Upper lobe of left lung (tissue), 6 donors: Measurements from ENCODE around the gene RRP1. TPM values are rescaled to one million over a fixed set of nuclear protein-coding genes. Genes with fewer than 3 reads are reported as not detected.

Source experiments
- ATAC-seq, 2 donors: fragments of 200-7000 bp; cut with Tn5 transposase; one replicate each; pipeline ENCODE4 v1.9.1; 2022; ENCODE audit warnings: mild to moderate bottlenecking in 2 of 2, moderate library complexity in 2 of 2; ENCODE audit not compliant: low FRiP score in 2 of 2
- DNase-seq, 2 donors: peaks; one replicate each; pipeline ENCODE4 v3.0.0-alpha.2; 2019 to 2020
- H3K27ac ChIP-seq, 4 donors: fragments of 200-600 bp; sonication (generic); one replicate each; pipeline ENCODE4 v1.5.1; 2016 to 2019
- H3K27me3 ChIP-seq, 4 donors: fragments of 200-600 bp; sonication (generic); one replicate each; pipeline ENCODE4 v1.5.1; 2017 to 2019
- H3K36me3 ChIP-seq, 4 donors: fragments of 200-600 bp; sonication (generic); one replicate each; pipeline ENCODE4 v1.5.1; 2016 to 2019
- H3K4me1 ChIP-seq, 4 donors: fragments of 200-600 bp; sonication (generic); one replicate each; pipeline ENCODE4 v1.5.1; 2018 to 2019
- H3K4me3 ChIP-seq, 4 donors: fragments of 200-600 bp; sonication (generic); one replicate each; pipeline ENCODE4 v1.5.1; 2017 to 2019; ENCODE audit warnings: mild to moderate bottlenecking in 2 of 4, moderate library complexity in 1 of 4
- H3K9me3 ChIP-seq, 4 donors: fragments of 200-600 bp; sonication (generic); one replicate each; pipeline ENCODE4 v1.5.1; 2018 to 2019
- EP300 ChIP-seq, 4 donors: sonication (generic); formaldehyde crosslinking; IDR thresholded peaks; one replicate each; pipeline ENCODE4 v1.5.1; 2017; ENCODE audit warnings: antibody characterized with exemption in 4 of 4, control low read depth in 2 of 4
- POLR2A ChIP-seq, 4 donors: fragments of 450-650 bp; IDR thresholded peaks; one replicate each; pipeline ENCODE4 v1.5.1; 2016 to 2017; ENCODE audit warnings: antibody characterized with exemption in 4 of 4, mild to moderate bottlenecking in 2 of 4
- POLR2AphosphoS5 ChIP-seq, 2 donors: sonication (generic); formaldehyde crosslinking; IDR thresholded peaks; one replicate each; pipeline ENCODE4 v1.5.1; 2017; ENCODE audit warnings: antibody characterized with exemption in 2 of 2
- WGBS, 2 donors: methylation state at CpG; one replicate each; pipeline ENCODE4 v1.1.5; 2017 to 2018; 5-methylcytosine and 5-hydroxymethylcytosine counted together
- total RNA-seq, 6 donors: library from RNA; depleted of rRNA in 4 of 6; stranded (reverse); fragments of >200 nt in 4 of 6; gene quantifications; one replicate each; pipeline versions ENCODE4 v1.1.0 to v1.2.1, GENCODE V29; 2016 to 2021
- TF ChIP-seq, protein P1 (sequence below), 6 experiments: fragments of 450-650 bp in 4 of 6; fragments of 200-600 bp in 2 of 6; sonication (generic) in 2 of 6; IDR thresholded peaks; one replicate each; pipeline ENCODE4 v1.5.1; 2016 to 2019; ENCODE audit warnings: antibody characterized with exemption in 6 of 6
- donor health status: DM: no; HTN: no; CAD: no; lungs with moderate emphysema.
- donor health status: DM: no; HTN: yes; CAD: no; lungs with severe emphysema.

Gene RRP1
- total RNA-seq, 6 donors from 2014 or later, result 12.0 to 25.1 (median 20.9) TPM

DNA sequence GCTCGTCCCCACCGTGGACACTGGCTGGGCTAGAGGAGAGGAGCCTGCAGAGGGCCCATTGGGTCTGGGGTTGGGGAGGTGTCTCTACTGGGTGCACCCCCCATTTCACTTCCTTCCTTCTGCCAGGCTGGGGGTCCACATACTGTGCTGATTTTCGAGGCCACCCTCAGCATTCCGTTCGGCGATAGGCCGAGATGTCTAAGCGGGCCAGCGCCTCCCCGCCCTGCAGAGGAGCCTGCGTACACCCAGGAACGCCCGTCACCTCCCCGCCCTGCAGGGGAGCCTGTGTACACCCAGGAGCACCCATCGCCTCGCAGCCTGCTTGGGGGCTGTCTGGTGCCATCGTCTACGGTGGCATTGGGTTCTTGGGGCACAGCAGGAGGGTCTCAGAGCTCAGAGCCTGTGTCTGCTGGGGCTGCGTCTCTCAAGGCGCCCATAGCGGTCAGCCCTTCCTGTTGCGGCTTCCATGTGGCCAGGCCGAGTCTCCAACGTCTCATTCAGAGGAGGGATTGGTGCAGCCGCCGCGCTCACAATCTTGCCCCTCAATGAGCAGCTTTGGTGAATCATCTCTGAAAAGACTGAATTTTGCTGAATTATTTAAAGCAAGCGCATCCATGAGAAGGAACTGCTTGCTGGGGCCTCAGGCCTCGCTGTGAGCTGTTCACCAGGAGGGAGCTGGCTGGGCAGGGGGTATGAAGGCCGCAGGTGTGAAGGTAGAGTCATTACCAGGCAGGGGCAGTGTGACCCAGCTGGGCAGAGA lies 44.9 kb downstream of the RRP1 start:
- ATAC-seq (peak in 1 of 2 donors; percentile 20), DNase-seq (peak in 1 of 2 donors; percentile 68)
- no peak overlapping the region for H3K4me3 ChIP-seq
- peaks cover 0 to 5% (median 0%) of the 10 kb centered on the region in 4 donors for H3K9me3 ChIP-seq
- H3K36me3 ChIP-seq, result no peaks in the 10 kb centered on the region
- peaks cover 9 to 17% (median 15%) of the 10 kb centered on the region in 4 donors for H3K4me1 ChIP-seq
- 75 to 79% methylated on average over 15 to 30 of the region's 30 CpGs for WGBS, 2 donors
- H3K27ac ChIP-seq, result no peak overlapping the region
- TF ChIP-seq POLR2A (IDR thresholded peaks at IDR 0.05) (no peak), EP300 (IDR thresholded peaks at IDR 0.05) (no peak), POLR2AphosphoS5 (IDR thresholded peaks at IDR 0.05) (no peak)
- TF ChIP-seq, protein P1, sequence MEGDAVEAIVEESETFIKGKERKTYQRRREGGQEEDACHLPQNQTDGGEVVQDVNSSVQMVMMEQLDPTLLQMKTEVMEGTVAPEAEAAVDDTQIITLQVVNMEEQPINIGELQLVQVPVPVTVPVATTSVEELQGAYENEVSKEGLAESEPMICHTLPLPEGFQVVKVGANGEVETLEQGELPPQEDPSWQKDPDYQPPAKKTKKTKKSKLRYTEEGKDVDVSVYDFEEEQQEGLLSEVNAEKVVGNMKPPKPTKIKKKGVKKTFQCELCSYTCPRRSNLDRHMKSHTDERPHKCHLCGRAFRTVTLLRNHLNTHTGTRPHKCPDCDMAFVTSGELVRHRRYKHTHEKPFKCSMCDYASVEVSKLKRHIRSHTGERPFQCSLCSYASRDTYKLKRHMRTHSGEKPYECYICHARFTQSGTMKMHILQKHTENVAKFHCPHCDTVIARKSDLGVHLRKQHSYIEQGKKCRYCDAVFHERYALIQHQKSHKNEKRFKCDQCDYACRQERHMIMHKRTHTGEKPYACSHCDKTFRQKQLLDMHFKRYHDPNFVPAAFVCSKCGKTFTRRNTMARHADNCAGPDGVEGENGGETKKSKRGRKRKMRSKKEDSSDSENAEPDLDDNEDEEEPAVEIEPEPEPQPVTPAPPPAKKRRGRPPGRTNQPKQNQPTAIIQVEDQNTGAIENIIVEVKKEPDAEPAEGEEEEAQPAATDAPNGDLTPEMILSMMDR (IDR thresholded peaks at IDR 0.05), result no peak
- no peaks in the 10 kb centered on the region for H3K27me3 ChIP-seq

DNA sequence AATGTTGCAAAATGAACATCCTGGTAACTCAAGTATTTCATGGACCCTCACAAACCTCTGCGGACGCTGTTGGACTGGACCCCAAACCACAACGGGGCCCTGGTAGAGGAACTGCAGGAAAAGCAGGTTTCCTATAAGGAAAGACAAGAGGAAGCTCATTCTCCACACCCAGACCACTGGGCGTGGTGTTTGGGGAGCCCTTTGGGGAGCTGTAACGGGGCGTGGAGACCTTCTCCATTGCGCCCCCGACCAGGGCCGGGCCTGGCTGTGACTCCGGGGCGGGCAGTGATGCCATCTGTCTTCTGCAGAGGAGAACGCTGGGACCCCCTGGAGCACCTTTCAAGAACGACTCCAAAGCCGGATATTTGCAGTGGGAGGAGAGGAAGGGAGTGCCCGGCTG lies 45.7 kb downstream of the RRP1 start:
- Histone ChIP-seq H3K4me3 (no peak overlapping the region), H3K4me1 (peaks cover 9 to 17% (median 15%) of the 10 kb centered on the region in 4 donors), H3K9me3 (peaks cover 0 to 5% (median 0%) of the 10 kb centered on the region in 4 donors), H3K27ac (no peak overlapping the region), H3K36me3 (no peaks in the 10 kb centered on the region), H3K27me3 (no peaks in the 10 kb centered on the region)
- ATAC-seq, result peak; percentile 27 to 49
- no peak for DNase-seq
- 41 to 48% methylated on average over 4 to 15 of the region's 15 CpGs for WGBS, 2 donors
- TF ChIP-seq POLR2AphosphoS5 (IDR thresholded peaks at IDR 0.05) (no peak), EP300 (IDR thresholded peaks at IDR 0.05) (no peak), POLR2A (IDR thresholded peaks at IDR 0.05) (no peak)
- TF ChIP-seq, protein P1 (IDR thresholded peaks at IDR 0.05), result no peak

DNA sequence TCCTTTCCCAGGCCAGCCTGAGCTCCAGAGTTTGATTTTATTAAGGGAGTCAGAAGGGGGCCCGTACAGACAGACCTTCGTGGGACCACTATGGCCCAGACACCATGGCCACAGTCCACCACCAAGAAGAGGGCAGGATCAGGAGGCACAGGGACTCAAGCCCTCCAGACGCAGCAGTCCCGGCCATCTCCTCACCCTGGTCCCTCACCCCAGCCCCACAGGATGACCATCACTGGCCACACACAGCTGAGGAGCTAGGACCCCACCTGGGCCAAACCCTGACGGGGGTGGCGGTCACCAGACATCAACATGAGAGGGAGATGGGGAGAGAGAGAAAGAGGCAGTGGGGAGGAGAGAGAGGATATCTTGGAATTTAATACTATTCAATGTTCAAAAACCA lies 46.5 kb downstream of the RRP1 start:
- H3K36me3 ChIP-seq, result no peaks in the 10 kb centered on the region
- peaks cover 9 to 17% (median 15%) of the 10 kb centered on the region in 4 donors for H3K4me1 ChIP-seq
- H3K27me3 ChIP-seq, result no peaks in the 10 kb centered on the region
- 94 to 96% methylated on average over 4 to 6 of the region's 6 CpGs for WGBS, 2 donors
- H3K4me3 ChIP-seq, result no peak overlapping the region
- no peak for TF ChIP-seq POLR2A (IDR thresholded peaks at IDR 0.05)
- no peak for TF ChIP-seq POLR2AphosphoS5 (IDR thresholded peaks at IDR 0.05)
- TF ChIP-seq, protein P1 (IDR thresholded peaks at IDR 0.05), result no peak
- no peak for TF ChIP-seq EP300 (IDR thresholded peaks at IDR 0.05)
- H3K9me3 ChIP-seq, result peaks cover 0 to 5% (median 0%) of the 10 kb centered on the region in 4 donors
- ATAC-seq (no peak), DNase-seq (no peak)
- no peak overlapping the region for H3K27ac ChIP-seq

DNA sequence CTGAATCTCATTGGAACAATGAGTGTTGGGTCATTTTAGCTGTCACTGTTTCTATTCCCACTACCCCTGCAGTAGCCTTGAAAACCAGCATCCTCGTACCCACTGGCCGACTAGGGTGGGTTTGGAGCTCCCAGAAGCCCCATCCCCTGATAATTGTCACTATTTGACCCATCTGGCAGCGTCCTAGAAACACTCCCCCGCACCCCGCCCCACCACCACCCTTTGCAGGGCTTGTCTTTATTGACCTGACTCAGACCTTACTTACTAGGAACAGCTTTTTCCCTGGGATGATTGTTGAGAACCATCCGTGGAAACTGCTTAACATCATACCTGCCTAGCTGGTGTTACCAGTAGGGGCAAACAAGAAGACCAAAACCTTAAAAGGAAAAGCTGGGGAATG lies 47.2 kb downstream of the RRP1 start:
- no peak for TF ChIP-seq POLR2A (IDR thresholded peaks at IDR 0.05)

DNA sequence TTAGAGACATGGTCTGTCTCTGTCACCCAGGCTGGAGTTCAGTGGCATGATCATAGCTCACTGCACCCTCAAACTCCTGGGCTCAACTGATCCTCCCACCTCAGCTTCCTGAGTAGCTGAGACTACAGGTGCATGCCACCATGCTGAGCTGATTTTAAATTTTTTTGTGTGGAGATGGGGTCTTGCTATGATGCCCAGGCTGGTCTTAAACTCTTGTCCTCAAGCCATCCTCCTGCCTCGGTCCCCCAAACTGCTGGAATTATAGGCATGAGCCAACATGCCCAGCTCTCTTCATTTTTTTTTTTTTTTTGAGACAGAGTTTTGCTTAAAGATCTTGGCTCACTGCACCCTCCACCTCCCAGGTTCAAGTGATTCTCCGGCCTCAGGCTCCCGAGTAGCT lies 50.9 kb downstream of the RRP1 start:
- ATAC-seq (no peak), DNase-seq (no peak)
- Histone ChIP-seq H3K9me3 (no peaks in the 10 kb centered on the region), H3K27me3 (no peaks in the 10 kb centered on the region), H3K27ac (no peak overlapping the region), H3K4me1 (peaks cover 4 to 15% (median 8%) of the 10 kb centered on the region in 4 donors), H3K4me3 (no peak overlapping the region), H3K36me3 (no peaks in the 10 kb centered on the region)
- WGBS, 2 donors, result 93 to 97% methylated on average over 3 of the region's 3 CpGs
- TF ChIP-seq EP300 (IDR thresholded peaks at IDR 0.05) (no peak), POLR2AphosphoS5 (IDR thresholded peaks at IDR 0.05) (no peak), POLR2A (IDR thresholded peaks at IDR 0.05) (no peak)
- TF ChIP-seq, protein P1 (IDR thresholded peaks at IDR 0.05), result no peak

More for the DNA sequence above, 47.2 kb downstream of the RRP1 start:
- Histone ChIP-seq H3K9me3 (peaks cover 0 to 5% (median 0%) of the 10 kb centered on the region in 4 donors), H3K4me3 (no peak overlapping the region), H3K27ac (no peak overlapping the region), H3K36me3 (no peaks in the 10 kb centered on the region), H3K4me1 (peaks cover 9 to 17% (median 15%) of the 10 kb centered on the region in 4 donors), H3K27me3 (no peaks in the 10 kb centered on the region)
- ATAC-seq (no peak), DNase-seq (no peak)
- WGBS, 2 donors, result 85 to 89% methylated on average over 6 of the region's 6 CpGs
